Measurements from ENCODE around the gene SEL1L3. TPM values are rescaled to one million over a fixed set of nuclear protein-coding genes. Genes with fewer than 3 reads are reported as not detected.

SEL1L3 gene
- total RNA-seq, 1 donor from 2014 or later = 8.3 TPM

DNA sequence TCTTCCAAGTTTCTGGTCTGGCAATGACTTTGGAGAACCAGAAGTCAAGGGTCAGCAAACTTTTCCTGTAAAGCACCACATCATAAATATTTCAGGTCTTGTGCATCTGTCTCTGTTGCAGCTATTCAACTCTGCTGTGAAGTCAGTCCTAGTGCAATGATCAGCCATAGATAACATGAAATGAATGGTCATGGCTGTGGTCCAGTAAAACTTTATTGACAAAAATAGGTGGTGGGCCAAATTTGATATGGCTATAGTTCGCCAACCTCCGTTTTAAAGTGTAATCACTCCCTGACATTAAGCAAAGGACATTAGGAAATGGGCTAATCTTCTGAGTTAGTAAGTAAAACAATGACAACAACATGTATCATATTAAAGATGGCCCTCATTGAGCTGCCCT, 20.8 kb upstream of the SEL1L3 start:
- Histone ChIP-seq H3K27me3 (no peaks in the 10 kb centered on the region), H3K4me3 (no peak overlapping the region), H3K4me1 (no peaks in the 10 kb centered on the region), H3K36me3 (no peaks in the 10 kb centered on the region), H3K9me3 (no peaks in the 10 kb centered on the region), H3K27ac (no peak overlapping the region)
- intact Hi-C loops (cut with DNase I) = no loop called here
- no peak for DNase-seq (ENCODE audit: extremely low spot score in 2 of 2)
- TF ChIP-seq, protein P1, sequence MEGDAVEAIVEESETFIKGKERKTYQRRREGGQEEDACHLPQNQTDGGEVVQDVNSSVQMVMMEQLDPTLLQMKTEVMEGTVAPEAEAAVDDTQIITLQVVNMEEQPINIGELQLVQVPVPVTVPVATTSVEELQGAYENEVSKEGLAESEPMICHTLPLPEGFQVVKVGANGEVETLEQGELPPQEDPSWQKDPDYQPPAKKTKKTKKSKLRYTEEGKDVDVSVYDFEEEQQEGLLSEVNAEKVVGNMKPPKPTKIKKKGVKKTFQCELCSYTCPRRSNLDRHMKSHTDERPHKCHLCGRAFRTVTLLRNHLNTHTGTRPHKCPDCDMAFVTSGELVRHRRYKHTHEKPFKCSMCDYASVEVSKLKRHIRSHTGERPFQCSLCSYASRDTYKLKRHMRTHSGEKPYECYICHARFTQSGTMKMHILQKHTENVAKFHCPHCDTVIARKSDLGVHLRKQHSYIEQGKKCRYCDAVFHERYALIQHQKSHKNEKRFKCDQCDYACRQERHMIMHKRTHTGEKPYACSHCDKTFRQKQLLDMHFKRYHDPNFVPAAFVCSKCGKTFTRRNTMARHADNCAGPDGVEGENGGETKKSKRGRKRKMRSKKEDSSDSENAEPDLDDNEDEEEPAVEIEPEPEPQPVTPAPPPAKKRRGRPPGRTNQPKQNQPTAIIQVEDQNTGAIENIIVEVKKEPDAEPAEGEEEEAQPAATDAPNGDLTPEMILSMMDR (IDR thresholded peaks at IDR 0.05) = no peak
- TF ChIP-seq POLR2A (IDR thresholded peaks at IDR 0.05) (no peak), POLR2AphosphoS5 (IDR thresholded peaks at IDR 0.05; ENCODE audit: insufficient read depth in 1 of 2, low read depth in 1 of 2) (no peak)

DNA sequence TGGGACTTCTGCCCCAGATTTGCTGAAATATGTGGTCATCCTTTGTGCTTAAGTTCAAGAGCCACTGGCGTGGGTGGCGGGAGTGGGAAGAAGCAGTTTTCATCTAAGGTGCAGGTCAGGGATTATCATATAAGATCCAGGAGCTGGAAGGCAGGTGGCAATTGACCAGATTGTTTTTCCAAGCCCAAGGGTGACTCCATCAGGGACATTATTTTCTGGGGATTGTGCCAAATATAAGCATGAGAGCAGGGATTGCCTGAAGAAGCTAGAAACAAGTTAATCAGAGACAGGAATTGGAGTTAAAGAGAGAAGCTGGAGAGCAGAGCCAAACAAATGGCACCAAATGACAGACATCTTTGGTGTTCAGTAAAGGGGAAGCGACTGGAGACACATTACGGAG, 19.4 kb upstream of the SEL1L3 start:
- Histone ChIP-seq H3K9me3 (no peaks in the 10 kb centered on the region), H3K4me3 (no peak overlapping the region), H3K27ac (no peak overlapping the region), H3K27me3 (no peaks in the 10 kb centered on the region), H3K4me1 (no peaks in the 10 kb centered on the region), H3K36me3 (no peaks in the 10 kb centered on the region)
- intact Hi-C loops (cut with DNase I) = no loop called here
- no peak for DNase-seq (ENCODE audit: extremely low spot score in 2 of 2)
- no peak for TF ChIP-seq POLR2AphosphoS5 (IDR thresholded peaks at IDR 0.05; ENCODE audit: insufficient read depth in 1 of 2, low read depth in 1 of 2)

DNA sequence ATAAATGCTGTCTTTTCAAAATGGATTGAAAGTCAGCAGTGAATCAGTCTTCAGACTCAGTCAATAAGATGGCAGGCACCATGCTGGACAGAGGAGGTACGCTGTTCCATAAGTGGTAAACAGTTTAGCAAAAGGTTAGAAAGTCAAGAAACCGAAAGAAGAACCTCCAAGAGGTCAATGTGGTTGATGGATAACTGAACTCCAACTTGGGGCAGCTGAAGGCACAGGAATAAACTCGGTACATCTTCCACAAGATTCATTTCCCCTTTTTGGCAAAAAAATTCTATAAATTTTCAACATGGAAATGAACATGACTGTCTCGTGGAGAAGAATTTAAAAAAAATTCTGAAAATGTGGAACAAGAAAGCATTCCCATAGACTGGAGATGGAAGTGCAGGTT, 18.4 kb upstream of the SEL1L3 start:
- no peak for TF ChIP-seq POLR2A (IDR thresholded peaks at IDR 0.05)
- TF ChIP-seq POLR2AphosphoS5 (IDR thresholded peaks at IDR 0.05; ENCODE audit: insufficient read depth in 1 of 2, low read depth in 1 of 2) = no peak
- TF ChIP-seq, protein P1 (IDR thresholded peaks at IDR 0.05) = no peak
- no peak overlapping the region for H3K4me3 ChIP-seq
- H3K9me3 ChIP-seq = no peaks in the 10 kb centered on the region
- H3K27me3 ChIP-seq = no peaks in the 10 kb centered on the region
- no peak overlapping the region for H3K27ac ChIP-seq
- no peaks in the 10 kb centered on the region for H3K4me1 ChIP-seq
- DNase-seq (ENCODE audit: extremely low spot score in 2 of 2) = no peak
- no peaks in the 10 kb centered on the region for H3K36me3 ChIP-seq
- intact Hi-C loops (cut with DNase I) = no loop called here

DNA sequence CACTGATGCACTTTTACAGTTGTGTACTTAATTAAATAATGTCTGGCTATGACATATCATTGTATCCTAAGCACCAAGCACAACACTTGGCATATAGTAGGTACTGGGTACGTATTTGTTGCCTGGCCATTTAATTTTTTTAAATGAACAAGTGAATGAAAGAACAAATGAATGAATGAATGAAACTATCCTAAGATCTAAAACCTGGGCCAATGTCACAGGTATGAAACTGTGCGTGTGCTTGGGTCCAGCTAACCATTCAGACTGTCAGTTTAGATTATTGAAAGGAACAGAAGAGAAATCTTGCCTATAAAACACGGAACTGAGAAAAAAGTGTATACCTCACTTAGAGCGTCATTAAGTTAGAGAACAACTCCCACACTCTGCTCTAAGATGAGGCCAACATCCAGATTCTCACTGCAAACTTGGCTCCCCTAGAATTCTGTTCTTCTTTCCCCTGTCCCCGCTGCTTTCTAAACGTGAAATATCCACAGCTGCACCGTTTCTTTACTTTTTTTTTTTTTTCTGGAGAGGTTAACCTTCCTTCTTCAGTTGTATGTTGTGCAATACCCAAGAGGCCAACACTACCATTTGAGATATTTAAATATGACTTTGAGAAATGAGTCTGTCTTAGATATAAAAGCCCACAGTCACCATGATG, 17.3 kb upstream of the SEL1L3 start:
- Histone ChIP-seq H3K4me3 (no peak overlapping the region), H3K27ac (no peak overlapping the region), H3K4me1 (no peaks in the 10 kb centered on the region), H3K27me3 (no peaks in the 10 kb centered on the region), H3K36me3 (no peaks in the 10 kb centered on the region), H3K9me3 (no peaks in the 10 kb centered on the region)
- intact Hi-C loops (cut with DNase I) = no loop called here
- DNase-seq (ENCODE audit: extremely low spot score in 2 of 2) = no peak
- TF ChIP-seq POLR2A (IDR thresholded peaks at IDR 0.05) (no peak), POLR2AphosphoS5 (IDR thresholded peaks at IDR 0.05; ENCODE audit: insufficient read depth in 1 of 2, low read depth in 1 of 2) (no peak)
- TF ChIP-seq, protein P1 (IDR thresholded peaks at IDR 0.05) = no peak

DNA sequence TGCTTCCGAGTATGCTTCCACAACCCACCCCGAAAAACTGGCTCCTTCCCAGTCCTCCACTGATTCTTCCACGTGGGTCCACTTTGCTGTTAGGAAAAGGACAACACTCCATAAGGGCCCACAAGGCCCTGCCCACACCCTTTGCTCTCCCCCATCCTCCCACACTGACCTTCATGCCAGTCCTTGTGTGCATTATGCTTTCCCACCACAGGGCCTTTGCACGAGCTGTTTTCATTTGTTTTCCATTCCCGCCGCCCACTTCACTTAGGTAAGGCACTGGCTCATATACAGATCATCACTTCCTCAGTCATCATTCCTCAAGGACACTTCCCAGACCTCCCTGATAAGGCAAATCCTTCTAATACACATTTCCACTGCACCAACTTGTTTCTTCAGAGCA, 16.8 kb upstream of the SEL1L3 start:
- TF ChIP-seq POLR2AphosphoS5 (IDR thresholded peaks at IDR 0.05; ENCODE audit: insufficient read depth in 1 of 2, low read depth in 1 of 2) = no peak
- TF ChIP-seq POLR2A (IDR thresholded peaks at IDR 0.05) = no peak
- TF ChIP-seq, protein P1 (IDR thresholded peaks at IDR 0.05) = no peak
- H3K9me3 ChIP-seq = no peaks in the 10 kb centered on the region
- H3K27me3 ChIP-seq = no peaks in the 10 kb centered on the region
- no peaks in the 10 kb centered on the region for H3K36me3 ChIP-seq
- no peak overlapping the region for H3K27ac ChIP-seq
- no peaks in the 10 kb centered on the region for H3K4me1 ChIP-seq
- H3K4me3 ChIP-seq = no peak overlapping the region
- intact Hi-C loops (cut with DNase I) = no loop called here
- DNase-seq (ENCODE audit: extremely low spot score in 2 of 2) = no peak
